Measurements from ENCODE around the gene KIF26A. TPM values are rescaled to one million over a fixed set of nuclear protein-coding genes. Genes with fewer than 3 reads are reported as not detected.

The KIF26A gene
- total RNA-seq, 2 donors from 2014 or later = 1.1 to 1.6 TPM

DNA sequence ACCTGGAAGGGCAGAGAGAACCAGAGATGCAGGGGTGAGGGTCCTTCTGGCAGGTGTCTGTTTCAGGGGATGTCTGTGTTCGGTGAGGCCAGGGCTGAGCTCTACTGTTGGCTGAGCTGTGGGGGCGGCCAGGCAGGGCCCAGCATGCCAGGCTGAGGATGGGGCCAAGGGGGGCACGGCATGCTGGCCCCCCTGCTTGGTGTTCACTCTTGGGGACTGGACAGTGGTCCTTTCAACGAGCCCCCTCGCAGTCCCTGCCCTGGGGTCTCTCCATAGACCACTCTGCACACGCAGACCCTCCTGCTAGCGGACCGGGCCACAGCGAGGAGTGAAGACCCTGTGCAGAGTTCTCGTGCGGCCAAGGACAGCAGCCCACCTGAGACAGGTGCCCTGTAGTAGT, 56.3 kb downstream of the KIF26A start:
- H3K4me3 Mint-ChIP-seq = no peak overlapping the region
- H3K27me3 Mint-ChIP-seq = peaks cover 4% of the 10 kb centered on the region
- no peaks in the 10 kb centered on the region for H3K4me1 Mint-ChIP-seq
- ATAC-seq (replicated peaks) = no peak
- no peak overlapping the region for H3K27ac Mint-ChIP-seq
- H3K36me3 Mint-ChIP-seq (ENCODE audit: low read depth) = no peaks in the 10 kb centered on the region
- no peaks in the 10 kb centered on the region for H3K9me3 Mint-ChIP-seq

- Mint-ChIP-seq H3K4me3 (no peak overlapping the region), H3K9me3 (no peaks in the 10 kb centered on the region), H3K27ac (no peak overlapping the region), H3K36me3 (ENCODE audit: low read depth) (no peaks in the 10 kb centered on the region), H3K27me3 (peaks cover 4% of the 10 kb centered on the region), H3K4me1 (no peaks in the 10 kb centered on the region)
- ATAC-seq (replicated peaks) = no peak
Measured at GRCh38 chr14:104195361-104195760, 57.0 kb downstream of the KIF26A start.

DNA sequence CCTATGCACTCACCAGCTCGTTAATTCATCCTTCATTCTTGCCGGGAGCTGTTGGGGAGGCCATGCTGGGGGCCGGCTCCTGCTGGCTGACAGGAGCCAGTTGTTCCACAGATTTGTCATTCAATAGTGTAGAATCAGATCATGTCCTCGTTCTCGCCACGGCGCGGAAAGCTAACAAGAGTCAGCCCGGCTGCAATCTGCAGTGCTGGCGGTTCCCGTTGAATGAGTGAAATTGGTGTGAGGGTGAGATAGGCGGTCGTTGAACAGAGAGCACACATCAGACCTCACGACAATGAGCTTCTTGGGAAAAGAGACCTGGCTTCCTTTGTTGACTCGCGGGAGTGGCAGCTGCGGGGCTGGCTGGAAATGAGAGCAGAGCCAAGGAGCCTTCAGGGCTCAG, 57.5 kb downstream of the KIF26A start:
- no peaks in the 10 kb centered on the region for H3K36me3 Mint-ChIP-seq (ENCODE audit: low read depth)
- H3K4me3 Mint-ChIP-seq = no peak overlapping the region
- H3K27ac Mint-ChIP-seq = no peak overlapping the region
- no peaks in the 10 kb centered on the region for H3K4me1 Mint-ChIP-seq
- ATAC-seq (replicated peaks) = no peak
- H3K27me3 Mint-ChIP-seq = peaks cover 4% of the 10 kb centered on the region
- H3K9me3 Mint-ChIP-seq = no peaks in the 10 kb centered on the region

GRCh38 chr14:104196461-104197140, 58.2 kb downstream of the KIF26A start:
- Mint-ChIP-seq H3K27me3 (peaks cover 4% of the 10 kb centered on the region), H3K4me3 (no peak overlapping the region), H3K27ac (no peak overlapping the region), H3K9me3 (no peaks in the 10 kb centered on the region), H3K36me3 (ENCODE audit: low read depth) (no peaks in the 10 kb centered on the region), H3K4me1 (no peaks in the 10 kb centered on the region)
- no peak for ATAC-seq (replicated peaks)

DNA sequence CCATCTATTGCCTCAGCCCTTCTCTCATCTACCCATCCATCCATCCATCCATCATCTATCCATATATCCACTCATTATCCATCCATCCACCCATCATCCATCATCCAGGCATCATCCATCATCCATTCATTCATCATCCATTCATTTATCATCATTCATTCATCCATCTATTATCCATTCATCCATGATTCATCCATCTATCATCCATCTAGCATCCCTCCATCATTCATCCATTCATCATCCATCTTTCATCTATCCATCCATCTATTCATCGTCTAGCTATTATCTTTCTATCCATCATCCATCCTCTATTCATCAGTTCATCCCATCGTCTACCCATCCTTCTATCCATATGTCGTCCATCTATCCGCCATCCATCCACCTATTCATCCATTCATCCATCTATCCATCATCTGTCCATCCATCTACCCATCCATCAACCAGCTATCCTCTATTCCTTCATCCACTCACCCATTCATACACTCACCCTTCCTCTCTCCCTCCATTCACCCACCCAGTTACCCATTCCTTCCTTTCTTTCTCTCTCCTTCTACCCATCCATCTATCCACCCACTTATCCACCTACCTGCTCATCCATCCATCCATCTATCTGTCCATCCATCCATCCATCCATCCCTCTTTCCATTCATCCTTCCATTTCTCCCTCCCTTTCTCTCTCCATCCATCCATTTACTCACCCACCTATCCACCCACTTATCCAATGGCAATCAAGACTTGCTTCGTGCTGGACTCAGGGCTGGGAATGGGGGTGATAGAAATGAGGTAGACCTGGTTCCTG, 59.3 kb downstream of the KIF26A start:
- H3K4me1 Mint-ChIP-seq = no peaks in the 10 kb centered on the region
- no peak overlapping the region for H3K4me3 Mint-ChIP-seq
- H3K36me3 Mint-ChIP-seq (ENCODE audit: low read depth) = no peaks in the 10 kb centered on the region
- ATAC-seq (replicated peaks) = no peak
- H3K9me3 Mint-ChIP-seq = no peaks in the 10 kb centered on the region
- H3K27ac Mint-ChIP-seq = no peak overlapping the region
- peaks cover 4% of the 10 kb centered on the region for H3K27me3 Mint-ChIP-seq

DNA sequence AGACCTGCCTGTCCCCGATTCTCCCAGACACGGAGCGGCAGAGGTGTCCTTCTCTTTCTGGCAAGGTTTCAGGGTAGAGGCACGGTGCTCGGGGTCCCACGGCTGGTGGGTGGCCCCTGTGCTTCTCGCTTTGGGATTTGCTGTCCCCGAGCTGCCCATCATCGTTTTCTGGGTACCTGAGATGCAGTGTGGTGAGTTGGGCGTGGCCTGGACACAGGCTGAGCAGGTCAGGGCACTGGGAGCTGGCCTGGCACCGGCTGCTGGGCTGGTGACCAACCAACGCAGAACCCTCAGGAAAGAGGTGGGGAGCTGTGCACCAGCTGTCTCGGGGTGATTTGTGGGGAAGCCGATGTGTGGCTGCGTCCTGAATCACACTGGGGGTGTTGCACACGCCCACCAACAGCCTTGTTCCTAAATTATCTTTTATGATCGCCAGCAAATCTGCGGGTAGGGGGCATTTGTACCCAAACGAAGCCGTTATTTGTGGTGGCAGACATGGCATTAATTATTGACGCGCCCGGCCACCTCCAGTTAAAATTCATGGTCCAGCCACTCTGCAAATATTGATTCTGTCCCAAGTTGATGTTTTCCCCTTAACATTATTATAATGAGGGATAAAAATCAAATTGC, 61.0 kb downstream of the KIF26A start:
- peaks cover 2% of the 10 kb centered on the region for H3K27me3 Mint-ChIP-seq

DNA sequence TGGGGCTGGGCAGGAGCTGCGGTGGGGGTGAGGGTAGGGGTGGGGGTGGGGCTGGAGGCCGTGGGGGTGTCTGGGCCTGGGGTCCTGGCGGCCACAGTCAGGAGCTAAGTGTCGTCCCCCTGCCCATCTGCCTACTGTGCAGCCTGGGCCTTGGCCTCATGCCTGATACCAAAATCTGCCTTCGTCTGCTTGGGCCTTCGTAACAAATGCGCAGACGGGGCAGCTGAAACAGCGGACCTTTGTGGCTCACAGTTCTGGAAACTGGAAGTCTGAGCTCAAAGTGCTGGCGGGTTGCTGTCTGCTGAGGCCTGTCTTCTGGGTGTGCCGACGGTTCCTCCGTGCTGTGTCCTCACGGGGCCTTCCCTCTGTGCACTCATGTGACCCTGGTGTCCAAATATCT, 61.7 kb downstream of the KIF26A start:
- H3K4me3 Mint-ChIP-seq = no peak overlapping the region
- H3K9me3 Mint-ChIP-seq = no peaks in the 10 kb centered on the region
- ATAC-seq (replicated peaks) = no peak

More for the DNA sequence above, 61.0 kb downstream of the KIF26A start:
- Mint-ChIP-seq H3K4me3 (no peak overlapping the region), H3K4me1 (no peaks in the 10 kb centered on the region), H3K27ac (no peak overlapping the region), H3K9me3 (no peaks in the 10 kb centered on the region), H3K36me3 (ENCODE audit: low read depth) (no peaks in the 10 kb centered on the region)
- ATAC-seq (replicated peaks) = no peak

GRCh38 chr14:104200591-104200990, 62.2 kb downstream of the KIF26A start:
- no peak overlapping the region for H3K4me3 Mint-ChIP-seq
- H3K4me1 Mint-ChIP-seq = no peaks in the 10 kb centered on the region
- no peaks in the 10 kb centered on the region for H3K36me3 Mint-ChIP-seq (ENCODE audit: low read depth)
- no peaks in the 10 kb centered on the region for H3K9me3 Mint-ChIP-seq
- H3K27me3 Mint-ChIP-seq = no peaks in the 10 kb centered on the region
- no peak for ATAC-seq (replicated peaks)
- H3K27ac Mint-ChIP-seq = no peak overlapping the region

More for the DNA sequence above, 61.7 kb downstream of the KIF26A start:
- H3K36me3 Mint-ChIP-seq (ENCODE audit: low read depth) = no peaks in the 10 kb centered on the region
- no peaks in the 10 kb centered on the region for H3K27me3 Mint-ChIP-seq
- no peaks in the 10 kb centered on the region for H3K4me1 Mint-ChIP-seq
- H3K27ac Mint-ChIP-seq = no peak overlapping the region

DNA sequence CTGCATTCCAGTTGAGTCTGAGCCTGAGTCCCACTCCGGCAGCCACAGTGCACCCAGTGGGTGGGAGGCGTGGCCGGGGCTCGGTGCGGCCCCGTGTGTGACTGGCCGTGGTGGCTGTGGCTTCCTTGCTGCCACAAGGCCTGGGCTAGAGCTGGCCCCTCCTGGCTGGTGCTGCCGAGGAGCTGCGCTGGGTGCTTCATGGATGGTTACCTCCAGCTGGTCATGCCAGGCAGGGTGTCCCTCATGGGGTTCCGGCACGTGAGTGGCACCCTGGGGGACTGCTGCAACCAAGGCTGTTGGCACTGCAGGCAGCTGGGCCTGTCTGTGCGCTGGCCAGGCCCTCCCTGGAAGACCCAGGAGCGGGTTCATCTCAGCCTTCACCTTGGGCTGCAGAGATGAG, 62.7 kb downstream of the KIF26A start:
- no peaks in the 10 kb centered on the region for H3K9me3 Mint-ChIP-seq
- ATAC-seq (replicated peaks) = no peak
- no peaks in the 10 kb centered on the region for H3K36me3 Mint-ChIP-seq (ENCODE audit: low read depth)
- H3K27me3 Mint-ChIP-seq = no peaks in the 10 kb centered on the region
- no peak overlapping the region for H3K4me3 Mint-ChIP-seq
- no peak overlapping the region for H3K27ac Mint-ChIP-seq
- no peaks in the 10 kb centered on the region for H3K4me1 Mint-ChIP-seq

DNA sequence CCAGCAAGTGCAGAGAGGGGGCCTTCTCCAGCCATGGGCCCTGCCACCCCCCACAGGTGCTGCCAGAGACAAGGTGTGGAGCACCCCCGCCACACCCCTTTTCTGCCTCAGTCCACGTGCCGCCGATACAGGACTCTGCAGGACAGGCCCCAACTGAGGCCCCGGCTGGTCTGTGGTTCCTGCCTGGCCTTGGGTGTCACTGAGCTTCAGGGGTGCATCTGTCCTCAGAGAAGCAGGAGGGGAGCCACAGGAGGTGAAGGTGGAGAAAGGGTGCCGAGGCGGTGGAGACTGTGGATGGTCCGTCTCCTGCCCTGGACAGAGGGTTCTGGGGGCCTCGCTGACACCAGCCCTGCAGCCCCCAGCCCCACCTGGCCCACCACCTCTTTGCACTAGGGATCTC, 63.1 kb downstream of the KIF26A start:
- ATAC-seq (replicated peaks) = no peak
- H3K4me1 Mint-ChIP-seq = no peaks in the 10 kb centered on the region

DNA sequence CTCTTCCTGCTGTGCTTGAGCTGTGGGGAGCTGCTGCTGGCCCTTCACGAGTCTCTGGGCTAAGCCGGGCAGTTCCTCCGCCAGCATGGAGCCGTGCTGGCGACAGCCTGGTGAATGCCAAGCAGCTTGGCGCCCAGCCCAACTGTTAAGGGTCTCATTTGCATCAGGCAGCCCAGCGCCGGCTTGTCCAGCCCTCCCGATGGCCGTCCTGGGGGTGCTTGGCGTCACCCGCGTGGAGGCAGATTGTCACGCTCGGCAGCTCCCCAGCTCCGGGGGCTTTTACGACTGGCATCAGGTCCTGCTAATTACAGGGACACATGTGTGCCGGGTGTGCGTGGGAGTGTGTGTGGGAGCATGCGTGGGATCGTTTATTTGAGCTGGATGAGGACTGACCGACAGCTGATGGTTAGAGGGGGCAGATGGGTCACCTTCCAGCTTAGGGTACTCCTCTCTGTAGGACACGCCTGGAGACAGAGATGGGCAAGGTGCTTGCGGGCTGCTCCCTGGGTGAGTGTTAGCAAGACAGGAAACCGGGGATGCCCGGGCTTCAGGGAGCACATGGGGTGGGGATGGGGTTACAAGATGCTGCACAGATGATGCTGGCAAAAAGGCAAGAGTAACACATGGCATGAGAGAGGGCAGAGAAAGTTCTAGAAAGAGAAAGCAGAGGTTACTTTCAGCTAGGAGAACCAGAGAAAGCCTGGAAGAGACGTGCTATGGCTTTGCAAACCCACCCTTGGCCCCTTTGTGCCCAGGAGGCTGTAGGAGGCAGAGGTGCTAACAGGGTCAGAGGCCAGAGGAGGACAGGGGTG, 64.1 kb downstream of the KIF26A start:
- H3K36me3 Mint-ChIP-seq (ENCODE audit: low read depth) = no peaks in the 10 kb centered on the region
- no peak overlapping the region for H3K27ac Mint-ChIP-seq
- no peak for ATAC-seq (replicated peaks)
- H3K9me3 Mint-ChIP-seq = no peaks in the 10 kb centered on the region
- H3K4me3 Mint-ChIP-seq = no peak overlapping the region
- H3K4me1 Mint-ChIP-seq = no peaks in the 10 kb centered on the region
- no peaks in the 10 kb centered on the region for H3K27me3 Mint-ChIP-seq

More for the DNA sequence above, 63.1 kb downstream of the KIF26A start:
- no peaks in the 10 kb centered on the region for H3K36me3 Mint-ChIP-seq (ENCODE audit: low read depth)
- no peak overlapping the region for H3K27ac Mint-ChIP-seq
- H3K27me3 Mint-ChIP-seq = no peaks in the 10 kb centered on the region
- H3K9me3 Mint-ChIP-seq = no peaks in the 10 kb centered on the region
- no peak overlapping the region for H3K4me3 Mint-ChIP-seq

DNA sequence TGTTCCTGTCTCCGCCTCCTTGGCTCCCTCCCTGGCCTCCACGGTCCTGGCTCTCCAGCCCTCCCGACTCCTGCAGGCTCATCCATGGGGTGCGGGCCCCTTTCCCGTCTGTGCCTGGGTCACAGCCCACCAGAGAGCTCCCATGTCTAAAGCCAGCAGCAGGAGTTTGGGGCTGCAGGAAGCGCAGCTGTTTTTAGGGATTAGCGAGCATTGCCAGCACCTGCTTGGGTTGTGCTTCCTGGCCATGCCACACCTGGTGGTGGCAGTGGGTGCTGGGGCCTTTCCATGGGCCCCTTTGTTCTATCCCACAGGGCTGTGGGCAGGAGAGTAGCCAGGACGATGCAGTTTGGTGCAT, 64.7 kb downstream of the KIF26A start:
- Mint-ChIP-seq H3K9me3 (no peaks in the 10 kb centered on the region), H3K27me3 (no peaks in the 10 kb centered on the region), H3K36me3 (ENCODE audit: low read depth) (no peaks in the 10 kb centered on the region), H3K27ac (no peak overlapping the region), H3K4me1 (no peaks in the 10 kb centered on the region), H3K4me3 (no peak overlapping the region)
- no peak for ATAC-seq (replicated peaks)

DNA sequence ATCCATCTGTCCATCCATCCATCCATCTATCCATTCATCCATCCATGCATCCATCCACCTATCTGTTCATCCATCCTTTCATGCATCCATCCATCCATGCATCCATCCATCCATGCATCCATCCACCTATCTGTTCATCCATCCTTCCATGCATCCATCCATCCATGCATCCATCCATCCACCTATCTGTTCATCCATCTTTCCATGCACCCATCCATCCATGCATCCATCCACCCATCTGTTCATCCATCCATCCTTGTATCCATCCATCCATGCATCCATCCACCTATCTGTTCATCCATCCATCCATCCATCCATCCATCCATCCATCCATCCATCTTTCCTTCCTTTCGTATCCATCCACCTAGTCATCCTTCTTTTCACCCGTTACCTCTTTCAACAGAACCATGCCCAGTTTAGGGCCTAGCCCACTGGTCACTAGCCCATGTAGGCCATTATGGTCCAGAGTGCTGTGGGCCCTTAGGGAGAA, 66.3 kb downstream of the KIF26A start:
- Mint-ChIP-seq H3K36me3 (ENCODE audit: low read depth) (no peaks in the 10 kb centered on the region), H3K27ac (no peak overlapping the region), H3K9me3 (no peaks in the 10 kb centered on the region), H3K4me1 (no peaks in the 10 kb centered on the region), H3K27me3 (no peaks in the 10 kb centered on the region), H3K4me3 (no peak overlapping the region)
- no peak for ATAC-seq (replicated peaks)

DNA sequence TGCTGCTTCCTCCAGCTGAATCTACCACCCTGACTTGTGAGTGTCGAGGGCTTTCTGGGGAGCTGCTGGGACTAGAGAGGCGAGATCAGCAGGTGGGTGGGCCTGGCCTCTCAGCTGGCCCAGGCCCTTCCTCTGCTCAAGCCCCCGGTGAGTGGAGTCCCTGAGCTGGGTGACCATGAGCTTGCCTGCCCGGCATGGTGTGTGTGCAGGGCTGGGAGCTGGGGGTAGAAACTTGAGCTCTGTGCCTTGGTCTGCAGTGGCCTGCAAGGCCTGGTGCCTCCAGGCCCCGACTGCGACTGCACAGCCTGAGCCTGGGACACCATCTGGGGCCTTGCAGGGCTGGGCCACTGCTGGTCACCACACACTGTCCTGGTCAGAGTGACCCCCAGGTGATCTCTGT, 67.4 kb downstream of the KIF26A start:
- Mint-ChIP-seq H3K4me1 (no peaks in the 10 kb centered on the region), H3K36me3 (ENCODE audit: low read depth) (no peaks in the 10 kb centered on the region), H3K27me3 (no peaks in the 10 kb centered on the region), H3K9me3 (no peaks in the 10 kb centered on the region), H3K27ac (no peak overlapping the region), H3K4me3 (no peak overlapping the region)
- no peak for ATAC-seq (replicated peaks)

Measured in activated T-helper 17 cell treated with anti-CD3 and anti-CD28 coated beads, Interleukin-2, amount 50 U/mL, for 72 hours (primary cell).